ENCODE measurements around the gene ZNF438. TPM values are rescaled to one million over a fixed set of nuclear protein-coding genes. Genes with fewer than 3 reads are reported as not detected.

ZNF438 gene
- total and polyA plus RNA-seq, 2 of the 13 experiments (the other 11 are each of a cell fraction or from before 2014, with no cell fraction given), result 0.75 to 0.83 TPM

DNA sequence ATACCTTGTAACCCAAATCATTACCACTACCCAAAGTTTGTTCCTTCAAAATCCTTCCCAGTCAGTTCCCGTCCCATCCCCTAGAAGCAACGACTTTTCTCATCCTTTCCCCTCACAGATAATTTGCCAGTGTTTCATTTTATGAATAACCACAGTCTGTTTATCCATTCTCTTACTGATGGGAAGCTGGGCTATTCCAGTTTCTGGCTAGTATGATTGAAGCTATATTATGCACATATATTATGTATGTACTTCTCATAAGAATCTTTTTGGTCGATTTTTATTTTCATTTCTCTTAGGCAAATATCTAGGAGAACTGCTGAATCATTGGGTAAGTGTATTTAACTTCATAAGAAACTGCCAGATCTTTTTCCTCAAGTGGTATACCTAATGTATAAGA, 114.6 kb downstream of the ZNF438 start:
- Histone ChIP-seq H4K20me1 (ENCODE audit: insufficient read depth, low read length) (no peaks in the 10 kb centered on the region), H3K27ac (ENCODE audit: extremely low read length, insufficient read depth, low read length) (no peak overlapping the region), H3K36me3 (replicated peaks in 1 of 2; ENCODE audit: control insufficient read depth in 1 of 2, insufficient read depth in 2 of 2, low read length in 2 of 2) (no peaks in the 10 kb centered on the region), H3K9ac (ENCODE audit: insufficient read depth, low read depth, low read length) (no peak overlapping the region), H3K4me3 (replicated peaks in 1 of 3; ENCODE audit: insufficient read depth in 1 of 3, low read depth in 2 of 3, low read length in 3 of 3) (no peak overlapping the region), H2AFZ (ENCODE audit: low read length) (no peak overlapping the region), H3K9me3 (ENCODE audit: low read length) (no peaks in the 10 kb centered on the region), H3K4me1 (ENCODE audit: insufficient read depth, low read length) (no peaks in the 10 kb centered on the region), H3K27me3 (ENCODE audit: control insufficient read depth in 1 of 2, insufficient read depth in 2 of 2, low read length in 2 of 2) (no peaks in the 10 kb centered on the region), H3K79me2 (ENCODE audit: insufficient read depth, low read length) (no peaks in the 10 kb centered on the region), H3K4me2 (ENCODE audit: low read depth, low read length) (no peak overlapping the region)
- FAIRE-seq (no peak), DNase-seq (ENCODE audit: low spot score) (no peak), ATAC-seq (no peak)
- no TSS peak for BruUV-seq (replicated peaks)
- TF ChIP-seq HNF4G (IDR thresholded peaks at IDR 0.05; ENCODE audit: borderline replicate concordance, low read depth, low read length), result no peak
- no peak for TF ChIP-seq HNF4G (CRISPR knock-in tag; IDR thresholded peaks at IDR 0.05; ENCODE audit: borderline replicate concordance, low read depth)
- no peak for TF ChIP-seq EZH2 (conservative IDR thresholded peaks at IDR 0.05; ENCODE audit: low read depth, low read length)
- TF ChIP-seq, protein P1, sequence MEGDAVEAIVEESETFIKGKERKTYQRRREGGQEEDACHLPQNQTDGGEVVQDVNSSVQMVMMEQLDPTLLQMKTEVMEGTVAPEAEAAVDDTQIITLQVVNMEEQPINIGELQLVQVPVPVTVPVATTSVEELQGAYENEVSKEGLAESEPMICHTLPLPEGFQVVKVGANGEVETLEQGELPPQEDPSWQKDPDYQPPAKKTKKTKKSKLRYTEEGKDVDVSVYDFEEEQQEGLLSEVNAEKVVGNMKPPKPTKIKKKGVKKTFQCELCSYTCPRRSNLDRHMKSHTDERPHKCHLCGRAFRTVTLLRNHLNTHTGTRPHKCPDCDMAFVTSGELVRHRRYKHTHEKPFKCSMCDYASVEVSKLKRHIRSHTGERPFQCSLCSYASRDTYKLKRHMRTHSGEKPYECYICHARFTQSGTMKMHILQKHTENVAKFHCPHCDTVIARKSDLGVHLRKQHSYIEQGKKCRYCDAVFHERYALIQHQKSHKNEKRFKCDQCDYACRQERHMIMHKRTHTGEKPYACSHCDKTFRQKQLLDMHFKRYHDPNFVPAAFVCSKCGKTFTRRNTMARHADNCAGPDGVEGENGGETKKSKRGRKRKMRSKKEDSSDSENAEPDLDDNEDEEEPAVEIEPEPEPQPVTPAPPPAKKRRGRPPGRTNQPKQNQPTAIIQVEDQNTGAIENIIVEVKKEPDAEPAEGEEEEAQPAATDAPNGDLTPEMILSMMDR (CRISPR knock-in tag; IDR thresholded peaks at IDR 0.05), result no peak
- TF ChIP-seq HCFC1 (IDR thresholded peaks at IDR 0.05; ENCODE audit: low read depth, low read length), result no peak
- TF ChIP-seq NR1H2 (CRISPR knock-in tag; IDR thresholded peaks at IDR 0.05; ENCODE audit: borderline replicate concordance, low read depth), result no peak
- TF ChIP-seq ZSCAN29 (CRISPR knock-in tag; conservative IDR thresholded peaks at IDR 0.05), result no peak
- TF ChIP-seq RBM22 (optimal IDR thresholded peaks at IDR 0.05; ENCODE audit: low read length), result no peak
- TF ChIP-seq KLF12 (CRISPR knock-in tag; IDR thresholded peaks at IDR 0.05; ENCODE audit: borderline replicate concordance), result no peak
- TF ChIP-seq, protein P2, sequence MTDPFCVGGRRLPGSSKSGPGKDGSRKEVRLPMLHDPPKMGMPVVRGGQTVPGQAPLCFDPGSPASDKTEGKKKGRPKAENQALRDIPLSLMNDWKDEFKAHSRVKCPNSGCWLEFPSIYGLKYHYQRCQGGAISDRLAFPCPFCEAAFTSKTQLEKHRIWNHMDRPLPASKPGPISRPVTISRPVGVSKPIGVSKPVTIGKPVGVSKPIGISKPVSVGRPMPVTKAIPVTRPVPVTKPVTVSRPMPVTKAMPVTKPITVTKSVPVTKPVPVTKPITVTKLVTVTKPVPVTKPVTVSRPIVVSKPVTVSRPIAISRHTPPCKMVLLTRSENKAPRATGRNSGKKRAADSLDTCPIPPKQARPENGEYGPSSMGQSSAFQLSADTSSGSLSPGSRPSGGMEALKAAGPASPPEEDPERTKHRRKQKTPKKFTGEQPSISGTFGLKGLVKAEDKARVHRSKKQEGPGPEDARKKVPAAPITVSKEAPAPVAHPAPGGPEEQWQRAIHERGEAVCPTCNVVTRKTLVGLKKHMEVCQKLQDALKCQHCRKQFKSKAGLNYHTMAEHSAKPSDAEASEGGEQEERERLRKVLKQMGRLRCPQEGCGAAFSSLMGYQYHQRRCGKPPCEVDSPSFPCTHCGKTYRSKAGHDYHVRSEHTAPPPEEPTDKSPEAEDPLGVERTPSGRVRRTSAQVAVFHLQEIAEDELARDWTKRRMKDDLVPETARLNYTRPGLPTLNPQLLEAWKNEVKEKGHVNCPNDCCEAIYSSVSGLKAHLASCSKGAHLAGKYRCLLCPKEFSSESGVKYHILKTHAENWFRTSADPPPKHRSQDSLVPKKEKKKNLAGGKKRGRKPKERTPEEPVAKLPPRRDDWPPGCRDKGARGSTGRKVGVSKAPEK (CRISPR knock-in tag; IDR thresholded peaks at IDR 0.05; ENCODE audit: borderline replicate concordance), result no peak
- POLR2A ChIA-PET, result no interaction called here
- CTCF ChIA-PET (ENCODE audit: low intra/inter-chr PET ratio, low total read pairs), result no interaction called here
- in situ Hi-C loops (cut with HindIII; ENCODE audit: extremely low pct_ligation_motif_present, low pct_unique_long_range_greater_than_20kb) (no loop called here), intact Hi-C loops (cut with micrococcal nuclease; ENCODE audit: unreplicated experiment) (no loop called here)
- WGBS (ENCODE audit: low lambda C conversion rate), result 8% methylated on average over 3 of the region's 3 CpGs

Measured in HepG2 (cell line).